Measurements from ENCODE around the gene GREB1.

DNA sequence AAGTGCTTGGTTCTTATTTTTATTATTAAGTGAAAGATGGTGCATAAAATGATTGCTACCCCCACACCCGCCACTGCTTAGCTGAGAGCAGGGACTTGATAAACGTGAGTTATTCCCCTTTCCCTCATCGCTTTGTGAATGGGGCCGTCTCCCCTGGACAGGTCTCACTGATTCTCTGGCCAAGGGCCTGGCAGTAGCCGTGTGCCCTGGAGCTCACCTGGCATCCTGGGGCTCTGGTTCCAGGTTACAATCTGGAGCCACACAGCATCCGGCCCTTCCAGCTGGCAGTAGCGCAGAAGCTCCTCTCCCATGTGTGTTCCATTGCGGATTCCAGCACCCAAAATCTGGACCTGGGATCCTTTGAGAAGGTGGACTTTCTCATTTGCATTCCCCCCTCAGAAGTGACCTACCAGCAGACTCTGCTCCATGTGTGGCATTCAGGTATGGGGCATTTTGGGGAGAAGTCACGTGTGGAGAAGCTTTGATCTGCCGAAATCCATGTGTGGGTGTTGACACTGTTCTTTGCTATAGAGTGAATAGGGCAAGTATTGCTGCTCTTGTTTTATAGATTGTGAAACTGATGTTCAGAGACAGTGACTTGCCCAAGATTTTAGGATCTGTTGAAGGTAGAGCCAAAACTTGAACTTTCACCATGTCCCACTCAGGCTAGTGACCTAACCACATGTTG lies 63.8 kb downstream of the GREB1 start:
- TF ChIP-seq NFRKB (IDR thresholded peaks at IDR 0.05) (no peak), FOXK2 (IDR thresholded peaks at IDR 0.05) (no peak), FOXA1 (IDR thresholded peaks at IDR 0.05) (no peak), ZNF384 (IDR thresholded peaks at IDR 0.05) (no peak), BHLHE40 (IDR thresholded peaks at IDR 0.05; ENCODE audit: borderline replicate concordance) (no peak), CTBP1 (IDR thresholded peaks at IDR 0.05; ENCODE audit: borderline replicate concordance) (no peak), SP1 (IDR thresholded peaks at IDR 0.05) (no peak), ARNT (IDR thresholded peaks at IDR 0.05) (no peak), TARDBP (IDR thresholded peaks at IDR 0.05) (no peak), L3MBTL2 (conservative IDR thresholded peaks at IDR 0.05) (no peak), ELF4 (IDR thresholded peaks at IDR 0.05) (no peak)

Measured in HEK293T (cell line).